DND-41 (cell line): ENCODE results near the gene PAPPA.

Experiments
- EZH2 ChIP-seq: IDR thresholded peaks from 3 replicates; pipeline ENCODE4 v1.6.1; 2012; ENCODE audit warnings: borderline replicate concordance, low read depth, mild to moderate bottlenecking, moderate library complexity, low read length, inconsistent platforms; ENCODE audit not compliant: severe bottlenecking
- TF ChIP-seq, protein P1 (sequence below): IDR thresholded peaks from 2 replicates; pipeline ENCODE4 v1.5.1; 2012; ENCODE audit warnings: borderline replicate concordance, low read length, moderate library complexity, mild to moderate bottlenecking; ENCODE audit not compliant: poor library complexity, severe bottlenecking; ENCODE audit errors: extremely low read depth

DNA sequence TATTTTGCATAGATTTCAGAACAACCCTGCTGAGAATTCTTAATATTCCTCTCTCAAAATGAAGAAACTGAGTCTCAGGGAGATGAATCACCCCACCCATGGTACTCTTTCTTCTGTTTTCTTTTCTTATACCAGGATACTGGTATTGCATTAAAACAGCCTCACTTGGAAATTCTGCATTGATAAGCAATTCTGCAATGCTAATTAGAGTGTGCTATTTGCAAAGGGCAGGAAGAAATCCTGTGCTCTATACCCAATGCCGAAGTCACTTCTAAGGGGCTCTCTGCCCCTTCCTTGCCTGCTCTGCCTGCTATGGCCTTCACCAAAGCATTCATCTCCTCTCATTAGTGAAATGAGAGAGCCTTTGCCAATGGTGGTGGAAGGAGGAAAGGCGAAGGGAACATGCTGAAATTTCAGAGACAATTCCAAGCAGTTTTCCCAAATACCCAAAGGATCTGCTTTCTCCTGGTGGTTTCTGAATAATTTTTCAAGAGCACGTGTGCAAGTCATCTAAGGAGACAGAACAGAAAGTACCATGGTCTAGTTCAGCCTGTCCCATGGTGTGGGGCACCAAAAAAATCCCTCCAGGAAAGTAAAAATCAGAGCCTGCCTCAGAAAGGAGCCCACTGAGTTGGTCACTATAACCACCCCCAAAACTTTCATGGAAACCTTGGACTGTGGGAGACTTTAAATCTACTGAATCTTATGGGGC is 156.5 kb downstream of the PAPPA start:
- no peak for TF ChIP-seq EZH2
- TF ChIP-seq, protein P1, sequence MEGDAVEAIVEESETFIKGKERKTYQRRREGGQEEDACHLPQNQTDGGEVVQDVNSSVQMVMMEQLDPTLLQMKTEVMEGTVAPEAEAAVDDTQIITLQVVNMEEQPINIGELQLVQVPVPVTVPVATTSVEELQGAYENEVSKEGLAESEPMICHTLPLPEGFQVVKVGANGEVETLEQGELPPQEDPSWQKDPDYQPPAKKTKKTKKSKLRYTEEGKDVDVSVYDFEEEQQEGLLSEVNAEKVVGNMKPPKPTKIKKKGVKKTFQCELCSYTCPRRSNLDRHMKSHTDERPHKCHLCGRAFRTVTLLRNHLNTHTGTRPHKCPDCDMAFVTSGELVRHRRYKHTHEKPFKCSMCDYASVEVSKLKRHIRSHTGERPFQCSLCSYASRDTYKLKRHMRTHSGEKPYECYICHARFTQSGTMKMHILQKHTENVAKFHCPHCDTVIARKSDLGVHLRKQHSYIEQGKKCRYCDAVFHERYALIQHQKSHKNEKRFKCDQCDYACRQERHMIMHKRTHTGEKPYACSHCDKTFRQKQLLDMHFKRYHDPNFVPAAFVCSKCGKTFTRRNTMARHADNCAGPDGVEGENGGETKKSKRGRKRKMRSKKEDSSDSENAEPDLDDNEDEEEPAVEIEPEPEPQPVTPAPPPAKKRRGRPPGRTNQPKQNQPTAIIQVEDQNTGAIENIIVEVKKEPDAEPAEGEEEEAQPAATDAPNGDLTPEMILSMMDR: no peak
